GM21447 (cell line): ENCODE data around the gene INPP4B.

ENCODE experiments used
- ATAC-seq: cut with Tn5 transposase; IDR thresholded peaks from one replicate; pipeline ENCODE4 v1.9.1; 2021; ENCODE audit not compliant: unreplicated experiment

INPP4B gene

GRCh38 chr4:142064181-142064580, 781.9 kb downstream of the INPP4B start:
- ATAC-seq, result no peak

- no peak for ATAC-seq
Observed at GRCh38 chr4:142045996-142046395, 800.1 kb downstream of the INPP4B start.

GRCh38 chr4:142044271-142044670, 801.8 kb downstream of the INPP4B start:
- no peak for ATAC-seq

- ATAC-seq, result no peak
Observed at GRCh38 chr4:142043509-142043908, 802.6 kb downstream of the INPP4B start.

DNA sequence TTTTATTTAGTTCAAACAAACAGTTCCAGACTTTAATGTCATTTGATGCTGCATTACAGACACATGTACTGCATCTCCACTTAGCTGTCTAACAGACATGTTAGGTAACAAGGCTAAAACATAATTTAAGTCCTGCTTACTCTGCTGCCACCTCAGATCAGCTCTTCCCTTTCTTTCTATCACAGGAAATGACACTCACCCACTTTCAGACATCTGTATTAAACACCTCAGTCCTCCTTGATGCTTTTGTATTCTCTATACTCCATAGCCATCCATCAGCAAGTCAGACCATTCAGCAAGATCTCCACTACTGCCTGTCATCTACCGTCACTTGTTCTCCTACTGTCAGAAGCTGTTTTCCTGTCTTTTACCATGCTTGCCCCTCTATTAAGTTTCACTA, 804.3 kb downstream of the INPP4B start:
- ATAC-seq, result no peak

GRCh38 chr4:142040043-142040442, 806.1 kb downstream of the INPP4B start:
- ATAC-seq, result no peak

GRCh38 chr4:142036795-142037583, 809.1 kb downstream of the INPP4B start:
- ATAC-seq, result no peak

- ATAC-seq, result no peak
Observed at GRCh38 chr4:142035566-142035965, 810.5 kb downstream of the INPP4B start.

DNA sequence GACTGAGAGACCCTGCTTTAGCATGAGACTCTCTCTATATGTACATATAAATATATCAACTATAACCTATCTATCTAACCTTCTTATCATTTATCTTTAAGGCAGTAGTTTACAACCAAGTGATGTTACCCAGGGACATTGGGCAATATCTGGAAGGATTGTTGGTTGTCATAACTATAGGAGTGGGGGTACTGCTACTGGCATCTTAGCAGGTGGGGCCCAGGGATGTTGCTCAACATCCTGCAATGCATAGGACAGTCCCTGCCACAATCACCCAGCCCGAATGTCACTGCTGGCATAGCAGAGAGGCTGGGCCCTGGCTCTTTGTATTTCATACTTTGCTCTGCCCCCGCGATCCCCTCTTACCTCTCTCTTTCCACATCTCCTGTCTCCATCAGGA, 812.0 kb downstream of the INPP4B start:
- ATAC-seq, result no peak

DNA sequence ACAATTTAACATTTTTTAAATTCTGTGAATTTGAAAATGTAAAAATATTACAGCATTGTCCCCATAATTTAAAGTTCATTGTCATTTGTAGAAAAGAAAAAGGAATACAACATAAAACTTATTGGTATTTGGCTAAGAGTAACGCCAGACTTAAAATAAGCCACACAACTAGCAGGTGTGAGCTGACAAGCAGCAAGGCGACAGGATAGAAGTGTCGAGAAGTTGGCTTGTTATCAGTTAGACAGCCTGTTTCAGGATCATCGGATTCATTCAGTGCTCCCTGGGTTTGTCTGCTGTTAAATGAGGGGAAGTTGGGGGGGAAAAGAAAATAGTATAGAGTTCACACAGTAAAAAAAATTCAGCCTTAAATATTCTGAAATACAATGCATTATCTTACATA, 816.1 kb downstream of the INPP4B start:
- no peak for ATAC-seq

DNA sequence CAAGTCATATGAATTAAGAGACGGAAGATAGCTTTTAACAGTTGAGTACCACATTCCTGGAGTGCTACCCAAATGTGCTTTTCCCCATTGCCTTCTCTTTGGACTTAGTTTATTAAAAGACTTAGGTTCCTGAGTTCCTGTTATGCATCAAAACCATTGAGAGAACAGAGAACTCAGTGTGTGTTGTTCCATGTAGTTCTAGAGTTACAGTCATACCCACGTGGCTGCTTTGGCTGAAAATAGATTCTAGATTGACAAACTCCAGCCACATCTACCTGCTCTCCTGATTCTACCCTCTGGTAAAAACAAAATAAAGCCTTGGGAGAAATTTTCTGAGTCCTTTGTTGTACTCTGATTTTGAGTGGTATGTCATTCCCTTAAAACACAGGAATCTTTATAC, 824.3 kb downstream of the INPP4B start:
- ATAC-seq, result no peak

- no peak for ATAC-seq
Observed at GRCh38 chr4:142021181-142021580, 824.9 kb downstream of the INPP4B start.

DNA sequence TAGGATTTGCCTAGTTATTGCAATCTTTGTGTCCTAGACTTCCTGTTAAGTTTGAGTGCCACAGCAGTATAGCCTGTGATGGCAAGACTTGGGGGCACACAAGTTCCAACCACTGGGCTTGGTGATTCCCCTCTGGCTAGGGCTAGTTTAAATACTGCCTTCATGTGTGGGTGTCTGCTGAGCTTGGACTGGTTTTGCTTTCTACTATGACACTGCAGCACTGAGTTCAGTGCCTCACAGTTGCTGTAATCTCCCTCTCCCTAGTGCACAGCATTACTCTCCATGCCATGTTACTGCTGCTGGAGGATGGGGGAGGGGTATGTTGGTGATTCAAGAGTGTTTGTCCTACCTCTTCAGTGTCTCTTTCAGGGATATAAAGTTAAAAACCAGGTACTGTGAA, 830.1 kb downstream of the INPP4B start:
- no peak for ATAC-seq

GRCh38 chr4:142009751-142010150, 836.4 kb downstream of the INPP4B start:
- ATAC-seq, result no peak

- ATAC-seq, result no peak
Observed at GRCh38 chr4:142005519-142005918, 840.6 kb downstream of the INPP4B start.

GRCh38 chr4:141999446-142000143, 846.5 kb downstream of the INPP4B start:
- ATAC-seq, result no peak

DNA sequence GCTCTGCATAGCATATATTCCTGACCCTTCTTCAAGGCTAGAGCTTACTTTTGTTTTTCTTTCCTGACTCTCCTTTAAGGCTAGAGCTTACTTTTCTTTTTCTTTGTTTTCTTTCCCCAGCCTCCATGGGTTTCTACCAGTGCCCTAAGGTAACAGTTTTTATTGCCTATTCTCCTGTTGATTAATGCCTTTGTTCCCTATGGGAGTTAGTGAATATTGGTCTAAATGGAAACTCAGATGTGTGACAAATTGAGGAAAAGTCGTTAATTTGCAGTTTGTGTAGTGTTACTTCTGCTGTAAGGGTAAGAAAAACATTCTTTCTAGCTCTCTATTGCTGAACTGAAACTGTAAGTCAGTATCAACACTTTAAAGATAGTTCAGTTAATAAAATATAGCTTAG, 851.0 kb downstream of the INPP4B start:
- no peak for ATAC-seq

GRCh38 chr4:141977433-141977832, 868.7 kb downstream of the INPP4B start:
- ATAC-seq, result no peak
